NB4 (cell line): ENCODE results near the gene CERKL.

ENCODE experiments used
- CTCF ChIP-seq: IDR thresholded peaks from one replicate; pipeline ENCODE4 v1.5.1; 2012; ENCODE audit warnings: low read depth, low read length
- POLR2A ChIP-seq: IDR thresholded peaks from 2 replicates; pipeline ENCODE4 v1.6.1; 2011; ENCODE audit warnings: mild to moderate bottlenecking; ENCODE audit not compliant: insufficient read length; ENCODE audit errors: extremely low read depth
- TF ChIP-seq, protein P1 (sequence below): IDR thresholded peaks from 2 replicates; pipeline ENCODE4 v1.6.1; 2011; ENCODE audit warnings: low read depth, low read length

GRCh38 chr2:181500201-181500600 is 156.7 kb downstream of the CERKL start:
- TF ChIP-seq CTCF (no peak), POLR2A (no peak)
- TF ChIP-seq, protein P1, sequence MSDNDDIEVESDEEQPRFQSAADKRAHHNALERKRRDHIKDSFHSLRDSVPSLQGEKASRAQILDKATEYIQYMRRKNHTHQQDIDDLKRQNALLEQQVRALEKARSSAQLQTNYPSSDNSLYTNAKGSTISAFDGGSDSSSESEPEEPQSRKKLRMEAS = no peak
